ENCODE measurements around the gene GAK. TPM values are rescaled to one million over a fixed set of nuclear protein-coding genes. Genes with fewer than 3 reads are reported as not detected.
A peak's percentile ranks its signal among the peaks of the same experiment; 100 is the strongest.

GAK gene
- total RNA-seq, 1 experiment from 2014 or later: 86.6 TPM

GRCh38 chr4:925771-926500 lies 6.2 kb downstream of the GAK start:
- in situ Hi-C loops (cut with HindIII; ENCODE audit: low pct_unique_long_range_greater_than_20kb, low sequenced_read_pairs) (no loop called here), intact Hi-C loops (cut with micrococcal nuclease; ENCODE audit: unreplicated experiment) (no loop called here)
- 0 out of 2 replicates have a peak, but pooled peaks have one; percentile 9 for ATAC-seq
- DNase-seq (ENCODE audit: low read depth, low spot score): no peak
- Histone ChIP-seq H3K4me1 (ENCODE audit: control insufficient read depth, insufficient read depth, low read length) (peaks cover 24% of the 10 kb centered on the region), H3K4me3 (ENCODE audit: low read depth in 2 of 2, low read length in 2 of 2) (no peak overlapping the region), H3K9me3 (ENCODE audit: control insufficient read depth, insufficient read depth, low read depth, low read length) (no peaks in the 10 kb centered on the region), H3K27me3 (ENCODE audit: control insufficient read depth, insufficient read depth, low read length) (no peaks in the 10 kb centered on the region), H3K27ac (ENCODE audit: low read length) (no peak overlapping the region), H3K36me3 (ENCODE audit: control insufficient read depth, insufficient read depth, low read length) (no peaks in the 10 kb centered on the region)
- TF ChIP-seq CTCF (IDR thresholded peaks at IDR 0.05) (no peak), REST (IDR thresholded peaks at IDR 0.05; ENCODE audit: insufficient read depth in 1 of 2, low read depth in 2 of 2, low read length in 1 of 2) (no peak), TCF7L2 (IDR thresholded peaks at IDR 0.05; ENCODE audit: low read depth, low read length) (no peak), POLR2AphosphoS5 (IDR thresholded peaks at IDR 0.05; ENCODE audit: low read depth, low read length) (no peak), SIN3A (IDR thresholded peaks at IDR 0.05; ENCODE audit: borderline replicate concordance, insufficient read depth, low read depth, low read length) (no peak)
- ChIA-PET CTCF (no interaction called here), POLR2A (interaction anchor here (0.7 kb wide), 1 partner anchor 152 kb away, joined by 4 read pairs; no protein-coding TSS in a partner anchor)
- BruUV-seq (replicated peaks): no TSS peak

GRCh38 chr4:925171-925570 lies 6.9 kb downstream of the GAK start:
- no peaks in the 10 kb centered on the region for H3K36me3 ChIP-seq (ENCODE audit: control insufficient read depth, insufficient read depth, low read length)
- intact Hi-C loops (cut with micrococcal nuclease; ENCODE audit: unreplicated experiment) (no loop called here), in situ Hi-C loops (cut with HindIII; ENCODE audit: low pct_unique_long_range_greater_than_20kb, low sequenced_read_pairs) (no loop called here)
- peaks cover 18% of the 10 kb centered on the region for H3K4me1 ChIP-seq (ENCODE audit: control insufficient read depth, insufficient read depth, low read length)
- no peaks in the 10 kb centered on the region for H3K9me3 ChIP-seq (ENCODE audit: control insufficient read depth, insufficient read depth, low read depth, low read length)
- H3K27me3 ChIP-seq (ENCODE audit: control insufficient read depth, insufficient read depth, low read length): no peaks in the 10 kb centered on the region
- no peak overlapping the region for H3K4me3 ChIP-seq (ENCODE audit: low read depth in 2 of 2, low read length in 2 of 2)
- TF ChIP-seq REST (IDR thresholded peaks at IDR 0.05; ENCODE audit: insufficient read depth in 1 of 2, low read depth in 2 of 2, low read length in 1 of 2) (no peak), TCF7L2 (IDR thresholded peaks at IDR 0.05; ENCODE audit: low read depth, low read length) (no peak), POLR2AphosphoS5 (IDR thresholded peaks at IDR 0.05; ENCODE audit: low read depth, low read length) (no peak), CTCF (IDR thresholded peaks at IDR 0.05) (no peak), SIN3A (IDR thresholded peaks at IDR 0.05; ENCODE audit: borderline replicate concordance, insufficient read depth, low read depth, low read length) (no peak)
- no peak for DNase-seq (ENCODE audit: low read depth, low spot score)
- no peak overlapping the region for H3K27ac ChIP-seq (ENCODE audit: low read length)
- ChIA-PET CTCF (no interaction called here), POLR2A (no interaction called here)
- no TSS peak for BruUV-seq (replicated peaks)
- ATAC-seq: no peak

All from Panc1 (cell line).